HepG2 (cell line): ENCODE results near the gene LLGL2. TPM values are rescaled to one million over a fixed set of nuclear protein-coding genes. Genes with fewer than 3 reads are reported as not detected.

Source experiments
- CCAR2 ChIP-seq: fragments of 200-400 bp; formaldehyde crosslinking; optimal IDR thresholded peaks from 2 replicates; pipeline ENCODE3; 2018; ENCODE audit warnings: low read depth, mild to moderate bottlenecking, low read length, moderate library complexity
- ETV6 ChIP-seq: sonication (generic); formaldehyde crosslinking; conservative IDR thresholded peaks from 2 replicates; pipeline ENCODE4 v1.4.0; 2020; ENCODE audit warnings: missing genetic modification reagents
- FOXA3 ChIP-seq: IDR thresholded peaks from 2 replicates; pipeline ENCODE4 v1.6.1; 2016; ENCODE audit warnings: missing genetic modification reagents, missing compliant biosample characterization
- KLF16 ChIP-seq, 2 experiments: sonication (generic) in 1 of 2; formaldehyde crosslinking in 1 of 2; IDR thresholded peaks; 2 replicates each; pipeline versions ENCODE4 v1.6.1 to v1.8.0; 2016 to 2023; ENCODE audit warnings: missing genetic modification reagents in 2 of 2, missing compliant biosample characterization in 1 of 2
- MTF2 ChIP-seq: sonication (generic); formaldehyde crosslinking; IDR thresholded peaks from 2 replicates; pipeline ENCODE4 v1.5.0; 2020; ENCODE audit warnings: missing genetic modification reagents, borderline replicate concordance
- RBM22 ChIP-seq: fragments of 200-400 bp; formaldehyde crosslinking; optimal IDR thresholded peaks from 2 replicates; pipeline ENCODE3; 2017; ENCODE audit warnings: mild to moderate bottlenecking, low read length, moderate library complexity
- RXRB ChIP-seq: IDR thresholded peaks from 2 replicates; pipeline ENCODE4 v1.6.1; 2016; ENCODE audit warnings: borderline replicate concordance, missing genetic modification reagents, missing compliant biosample characterization
- SP4 ChIP-seq: sonication (generic); formaldehyde crosslinking; IDR thresholded peaks from 2 replicates; pipeline ENCODE4 v1.8.1; 2023; ENCODE audit warnings: mild to moderate bottlenecking, missing genetic modification reagents
- TBX2 ChIP-seq: sonication (generic); formaldehyde crosslinking; IDR thresholded peaks from 2 replicates; pipeline ENCODE4 v1.5.0; 2020; ENCODE audit warnings: missing genetic modification reagents, mild to moderate bottlenecking, borderline replicate concordance
- U2AF2 ChIP-seq: fragments of 200-400 bp; formaldehyde crosslinking; IDR thresholded peaks from 2 replicates; pipeline ENCODE4 v1.6.1; 2017; ENCODE audit warnings: low read depth, mild to moderate bottlenecking, low read length
- YY1 ChIP-seq: IDR thresholded peaks from 2 replicates; pipeline ENCODE4 v1.6.1; 2011; ENCODE audit warnings: low read length, low read depth, moderate library complexity, mild to moderate bottlenecking; ENCODE audit not compliant: insufficient read depth, insufficient replicate concordance
- ZFAT ChIP-seq: sonication (generic); formaldehyde crosslinking; conservative IDR thresholded peaks from 2 replicates; pipeline ENCODE4 v1.8.1; 2023; ENCODE audit warnings: missing genetic modification reagents, inconsistent platforms
- ZFP82 ChIP-seq: sonication (generic); formaldehyde crosslinking; IDR thresholded peaks from 2 replicates; pipeline ENCODE4 v1.5.1; 2020; ENCODE audit warnings: mild to moderate bottlenecking, missing genetic modification reagents, borderline replicate concordance
- ZNF224 ChIP-seq: sonication (generic); formaldehyde crosslinking; IDR thresholded peaks from 2 replicates; pipeline ENCODE4 v1.5.0; 2020; ENCODE audit warnings: mild to moderate bottlenecking, missing genetic modification reagents
- ZNF382 ChIP-seq: sonication (generic); formaldehyde crosslinking; IDR thresholded peaks from 2 replicates; pipeline ENCODE4 v1.5.0; 2020; ENCODE audit warnings: missing genetic modification reagents, mild to moderate bottlenecking, borderline replicate concordance
- ZNF780A ChIP-seq: sonication (generic); formaldehyde crosslinking; IDR thresholded peaks from 2 replicates; pipeline ENCODE4 v1.8.0; 2022; ENCODE audit warnings: mild to moderate bottlenecking, missing genetic modification reagents, moderate library complexity
- ZNF792 ChIP-seq: IDR thresholded peaks from 2 replicates; pipeline ENCODE4 v1.6.1; 2016
- polyA plus RNA-seq, 8 experiments: library from polyadenylated mRNA; depleted of rRNA in 3 of 8; stranded (reverse) in 7 of 8; unstranded in 1 of 8; fragments of >200 nt; fragmentation: Illumina TruSeq in 4 of 8; extraction: Trizol in 4 of 8; gene quantifications; 2 replicates each; pipeline versions ENCODE4 v1.2.1 to v1.2.3, GENCODE V29; 2011 to 2016; ENCODE audit warnings: low read depth in 4 of 8, missing spikeins in 1 of 8, mixed read lengths in 1 of 8; ENCODE audit not compliant: insufficient read depth in 1 of 8
- total RNA-seq, 5 experiments: library from RNA; depleted of rRNA; stranded (reverse); fragments of >200 nt; fragmentation: Illumina TruSeq; extraction: Trizol; gene quantifications; 2 replicates each; pipeline ENCODE4 v1.2.3, GENCODE V29; 2016; ENCODE audit warnings: low read depth in 1 of 5
- TF ChIP-seq, protein P1 (sequence below): sonication (generic); formaldehyde crosslinking; IDR thresholded peaks from 2 replicates; pipeline ENCODE4; 2020; ENCODE audit warnings: missing genetic modification reagents, mild to moderate bottlenecking, borderline replicate concordance
- TF ChIP-seq, protein P2 (sequence below): sonication (generic); formaldehyde crosslinking; IDR thresholded peaks from 2 replicates; pipeline ENCODE4 v1.4.0; 2020; ENCODE audit warnings: missing genetic modification reagents
- TF ChIP-seq, protein P3 (sequence below): sonication (generic); formaldehyde crosslinking; IDR thresholded peaks from 2 replicates; pipeline ENCODE4 v1.4.0; 2020; ENCODE audit warnings: missing genetic modification reagents, low read depth, mild to moderate bottlenecking, borderline replicate concordance
- TF ChIP-seq, protein P4 (sequence below): sonication (generic); formaldehyde crosslinking; IDR thresholded peaks from 2 replicates; pipeline ENCODE4 v1.4.0; 2020; ENCODE audit warnings: mild to moderate bottlenecking, missing genetic modification reagents

LLGL2 gene
- total and polyA plus RNA-seq, 2 of the 13 experiments (the other 11 are each of a cell fraction or from before 2014, with no cell fraction given) = 83.0 to 86.7 TPM

DNA sequence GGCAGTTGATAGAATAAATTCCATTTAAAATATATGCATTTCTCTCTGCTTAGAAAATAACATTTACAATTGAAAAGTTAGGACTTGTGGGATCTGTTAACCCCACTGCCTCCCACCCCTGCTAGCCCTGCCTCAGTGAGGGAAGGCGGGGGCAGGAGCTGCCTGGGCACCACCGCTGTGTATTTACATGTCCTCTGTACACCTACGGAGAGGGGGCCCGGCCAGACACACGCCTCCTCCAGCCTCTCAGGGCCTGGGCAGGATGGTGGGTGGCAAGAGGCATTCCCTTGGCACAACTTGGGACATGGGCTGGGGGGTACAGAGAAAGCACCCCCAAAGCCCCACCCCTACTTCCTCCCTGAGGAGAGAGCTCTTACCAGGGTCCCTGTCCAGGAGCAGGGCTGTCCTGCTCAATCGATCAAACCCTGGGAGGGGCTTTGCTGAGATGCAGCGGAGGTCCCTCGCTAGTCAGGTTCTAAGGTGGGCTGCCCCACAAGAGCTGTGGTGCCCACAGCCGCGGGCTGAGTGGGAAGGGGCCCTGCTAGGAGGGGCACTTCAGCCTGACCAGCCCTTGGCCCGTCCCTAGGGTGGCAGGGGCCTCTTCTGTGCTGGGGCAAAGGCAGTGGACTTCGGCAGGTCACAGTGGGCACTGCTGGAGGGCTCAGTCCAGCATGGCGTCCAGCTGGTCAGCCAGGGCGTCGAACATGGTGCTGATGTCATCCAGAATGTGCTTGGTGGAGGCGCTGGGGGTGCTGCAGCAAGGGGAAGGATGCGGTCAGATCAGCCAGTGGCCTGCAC lies 24.9 kb upstream of the LLGL2 start (continued):
- TF ChIP-seq, protein P1, sequence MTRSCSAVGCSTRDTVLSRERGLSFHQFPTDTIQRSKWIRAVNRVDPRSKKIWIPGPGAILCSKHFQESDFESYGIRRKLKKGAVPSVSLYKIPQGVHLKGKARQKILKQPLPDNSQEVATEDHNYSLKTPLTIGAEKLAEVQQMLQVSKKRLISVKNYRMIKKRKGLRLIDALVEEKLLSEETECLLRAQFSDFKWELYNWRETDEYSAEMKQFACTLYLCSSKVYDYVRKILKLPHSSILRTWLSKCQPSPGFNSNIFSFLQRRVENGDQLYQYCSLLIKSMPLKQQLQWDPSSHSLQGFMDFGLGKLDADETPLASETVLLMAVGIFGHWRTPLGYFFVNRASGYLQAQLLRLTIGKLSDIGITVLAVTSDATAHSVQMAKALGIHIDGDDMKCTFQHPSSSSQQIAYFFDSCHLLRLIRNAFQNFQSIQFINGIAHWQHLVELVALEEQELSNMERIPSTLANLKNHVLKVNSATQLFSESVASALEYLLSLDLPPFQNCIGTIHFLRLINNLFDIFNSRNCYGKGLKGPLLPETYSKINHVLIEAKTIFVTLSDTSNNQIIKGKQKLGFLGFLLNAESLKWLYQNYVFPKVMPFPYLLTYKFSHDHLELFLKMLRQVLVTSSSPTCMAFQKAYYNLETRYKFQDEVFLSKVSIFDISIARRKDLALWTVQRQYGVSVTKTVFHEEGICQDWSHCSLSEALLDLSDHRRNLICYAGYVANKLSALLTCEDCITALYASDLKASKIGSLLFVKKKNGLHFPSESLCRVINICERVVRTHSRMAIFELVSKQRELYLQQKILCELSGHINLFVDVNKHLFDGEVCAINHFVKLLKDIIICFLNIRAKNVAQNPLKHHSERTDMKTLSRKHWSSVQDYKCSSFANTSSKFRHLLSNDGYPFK = peak; percentile 20; the same call in 1 of the 2 replicates
- no peak for TF ChIP-seq ETV6 (CRISPR knock-in tag)
- no peak for TF ChIP-seq FOXA3 (CRISPR knock-in tag)
- no peak for TF ChIP-seq TBX2 (CRISPR knock-in tag)
- TF ChIP-seq, protein P2, sequence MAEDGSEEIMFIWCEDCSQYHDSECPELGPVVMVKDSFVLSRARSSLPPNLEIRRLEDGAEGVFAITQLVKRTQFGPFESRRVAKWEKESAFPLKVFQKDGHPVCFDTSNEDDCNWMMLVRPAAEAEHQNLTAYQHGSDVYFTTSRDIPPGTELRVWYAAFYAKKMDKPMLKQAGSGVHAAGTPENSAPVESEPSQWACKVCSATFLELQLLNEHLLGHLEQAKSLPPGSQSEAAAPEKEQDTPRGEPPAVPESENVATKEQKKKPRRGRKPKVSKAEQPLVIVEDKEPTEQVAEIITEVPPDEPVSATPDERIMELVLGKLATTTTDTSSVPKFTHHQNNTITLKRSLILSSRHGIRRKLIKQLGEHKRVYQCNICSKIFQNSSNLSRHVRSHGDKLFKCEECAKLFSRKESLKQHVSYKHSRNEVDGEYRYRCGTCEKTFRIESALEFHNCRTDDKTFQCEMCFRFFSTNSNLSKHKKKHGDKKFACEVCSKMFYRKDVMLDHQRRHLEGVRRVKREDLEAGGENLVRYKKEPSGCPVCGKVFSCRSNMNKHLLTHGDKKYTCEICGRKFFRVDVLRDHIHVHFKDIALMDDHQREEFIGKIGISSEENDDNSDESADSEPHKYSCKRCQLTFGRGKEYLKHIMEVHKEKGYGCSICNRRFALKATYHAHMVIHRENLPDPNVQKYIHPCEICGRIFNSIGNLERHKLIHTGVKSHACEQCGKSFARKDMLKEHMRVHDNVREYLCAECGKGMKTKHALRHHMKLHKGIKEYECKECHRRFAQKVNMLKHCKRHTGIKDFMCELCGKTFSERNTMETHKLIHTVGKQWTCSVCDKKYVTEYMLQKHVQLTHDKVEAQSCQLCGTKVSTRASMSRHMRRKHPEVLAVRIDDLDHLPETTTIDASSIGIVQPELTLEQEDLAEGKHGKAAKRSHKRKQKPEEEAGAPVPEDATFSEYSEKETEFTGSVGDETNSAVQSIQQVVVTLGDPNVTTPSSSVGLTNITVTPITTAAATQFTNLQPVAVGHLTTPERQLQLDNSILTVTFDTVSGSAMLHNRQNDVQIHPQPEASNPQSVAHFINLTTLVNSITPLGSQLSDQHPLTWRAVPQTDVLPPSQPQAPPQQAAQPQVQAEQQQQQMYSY (CRISPR knock-in tag) = no peak
- TF ChIP-seq SP4 (CRISPR knock-in tag) = no peak
- peak; percentile 12 for TF ChIP-seq RBM22
- TF ChIP-seq ZNF792 (CRISPR knock-in tag) = no peak
- no peak for TF ChIP-seq ZFP82 (CRISPR knock-in tag)
- no peak for TF ChIP-seq CCAR2
- no peak for TF ChIP-seq RXRB
- TF ChIP-seq, protein P3, sequence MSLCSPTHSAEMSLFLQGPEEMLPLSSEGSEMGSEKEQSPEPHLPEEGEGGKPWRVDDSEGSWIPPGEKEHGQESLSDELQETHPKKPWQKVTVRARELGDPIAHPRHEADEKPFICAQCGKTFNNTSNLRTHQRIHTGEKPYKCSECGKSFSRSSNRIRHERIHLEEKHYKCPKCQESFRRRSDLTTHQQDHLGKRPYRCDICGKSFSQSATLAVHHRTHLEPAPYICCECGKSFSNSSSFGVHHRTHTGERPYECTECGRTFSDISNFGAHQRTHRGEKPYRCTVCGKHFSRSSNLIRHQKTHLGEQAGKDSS = no peak
- no peak for TF ChIP-seq ZNF780A (CRISPR knock-in tag)
- no peak for TF ChIP-seq ZNF224 (CRISPR knock-in tag)
- TF ChIP-seq ZFAT (CRISPR knock-in tag) = no peak
- no peak for TF ChIP-seq YY1
- no peak for TF ChIP-seq ZNF382 (CRISPR knock-in tag)
- TF ChIP-seq KLF16 (CRISPR knock-in tag; IDR thresholded peaks at IDR 0.05) = no peak
- TF ChIP-seq U2AF2 = no peak
- TF ChIP-seq MTF2 (CRISPR knock-in tag) = no peak
- TF ChIP-seq, protein P4, sequence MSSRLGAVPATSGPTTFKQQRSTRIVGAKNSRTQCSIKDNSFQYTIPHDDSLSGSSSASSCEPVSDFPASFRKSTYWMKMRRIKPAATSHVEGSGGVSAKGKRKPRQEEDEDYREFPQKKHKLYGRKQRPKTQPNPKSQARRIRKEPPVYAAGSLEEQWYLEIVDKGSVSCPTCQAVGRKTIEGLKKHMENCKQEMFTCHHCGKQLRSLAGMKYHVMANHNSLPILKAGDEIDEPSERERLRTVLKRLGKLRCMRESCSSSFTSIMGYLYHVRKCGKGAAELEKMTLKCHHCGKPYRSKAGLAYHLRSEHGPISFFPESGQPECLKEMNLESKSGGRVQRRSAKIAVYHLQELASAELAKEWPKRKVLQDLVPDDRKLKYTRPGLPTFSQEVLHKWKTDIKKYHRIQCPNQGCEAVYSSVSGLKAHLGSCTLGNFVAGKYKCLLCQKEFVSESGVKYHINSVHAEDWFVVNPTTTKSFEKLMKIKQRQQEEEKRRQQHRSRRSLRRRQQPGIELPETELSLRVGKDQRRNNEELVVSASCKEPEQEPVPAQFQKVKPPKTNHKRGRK (CRISPR knock-in tag) = no peak
